Measurements from ENCODE around the gene MX1.

Gene MX1

GRCh38 chr21:41426676-41427404 is 801 bp downstream of the MX1 start (continued):
- TF ChIP-seq TOX (CRISPR knock-in tag; IDR thresholded peaks at IDR 0.05; ENCODE audit: borderline replicate concordance) = no peak
- TF ChIP-seq ZFP30 (CRISPR knock-in tag; IDR thresholded peaks at IDR 0.05) = no peak

- no peak for ATAC-seq
- TF ChIP-seq CSDC2 (CRISPR knock-in tag; IDR thresholded peaks at IDR 0.05) = no peak
- TF ChIP-seq PPARA (CRISPR knock-in tag; IDR thresholded peaks at IDR 0.05; ENCODE audit: borderline replicate concordance) = no peak
- no peak for TF ChIP-seq ESRRG (CRISPR knock-in tag; IDR thresholded peaks at IDR 0.05)
- no peak for TF ChIP-seq CREB5 (CRISPR knock-in tag; IDR thresholded peaks at IDR 0.05; ENCODE audit: low read depth)
- no peak for TF ChIP-seq SNAI2 (CRISPR knock-in tag; IDR thresholded peaks at IDR 0.05)
- no peak for TF ChIP-seq TOX (CRISPR knock-in tag; IDR thresholded peaks at IDR 0.05; ENCODE audit: borderline replicate concordance)
- no peak for TF ChIP-seq TCF4 (CRISPR knock-in tag; IDR thresholded peaks at IDR 0.05; ENCODE audit: borderline replicate concordance)
- TF ChIP-seq ZFP3 (CRISPR knock-in tag; IDR thresholded peaks at IDR 0.05) = no peak
- no peak for TF ChIP-seq RARB (CRISPR knock-in tag; IDR thresholded peaks at IDR 0.05)
- TF ChIP-seq ZNF8 (CRISPR knock-in tag; IDR thresholded peaks at IDR 0.05) = no peak
These were observed 1.5 kb downstream of the MX1 start for GRCh38 chr21:41427556-41427955.

DNA sequence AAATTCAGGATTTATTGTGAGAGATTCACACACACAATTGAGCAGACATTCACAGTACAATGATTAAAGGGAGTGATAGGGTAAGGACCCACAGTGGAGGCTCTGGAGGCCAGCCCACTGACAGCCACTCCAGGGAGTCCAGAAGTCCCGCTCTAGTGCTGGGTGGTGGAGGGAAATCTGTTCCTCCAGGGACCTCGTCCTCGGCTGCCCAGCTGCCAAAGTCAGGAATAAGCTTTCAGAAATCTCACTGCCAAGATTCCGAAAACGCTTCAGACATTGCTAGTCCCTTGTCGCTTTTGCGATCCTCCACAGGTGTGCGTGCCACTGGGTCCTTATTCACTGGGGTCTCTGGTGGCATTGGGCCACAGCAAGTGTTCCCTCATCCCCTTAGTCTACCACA is 2.3 kb downstream of the MX1 start:
- ATAC-seq = no peak
- TF ChIP-seq RARB (CRISPR knock-in tag; IDR thresholded peaks at IDR 0.05) (no peak), PPARA (CRISPR knock-in tag; IDR thresholded peaks at IDR 0.05; ENCODE audit: borderline replicate concordance) (no peak), ZFP3 (CRISPR knock-in tag; IDR thresholded peaks at IDR 0.05) (no peak), ZNF70 (CRISPR knock-in tag; IDR thresholded peaks at IDR 0.05) (no peak), OSR1 (CRISPR knock-in tag; IDR thresholded peaks at IDR 0.05) (no peak), CSRNP3 (CRISPR knock-in tag; IDR thresholded peaks at IDR 0.05) (no peak), CSDC2 (CRISPR knock-in tag; IDR thresholded peaks at IDR 0.05) (no peak), SNAI2 (CRISPR knock-in tag; IDR thresholded peaks at IDR 0.05) (no peak), TOX (CRISPR knock-in tag; IDR thresholded peaks at IDR 0.05; ENCODE audit: borderline replicate concordance) (no peak), ARNTL (CRISPR knock-in tag; IDR thresholded peaks at IDR 0.05; ENCODE audit: borderline replicate concordance, low read depth) (no peak)
- TF ChIP-seq, protein P1, sequence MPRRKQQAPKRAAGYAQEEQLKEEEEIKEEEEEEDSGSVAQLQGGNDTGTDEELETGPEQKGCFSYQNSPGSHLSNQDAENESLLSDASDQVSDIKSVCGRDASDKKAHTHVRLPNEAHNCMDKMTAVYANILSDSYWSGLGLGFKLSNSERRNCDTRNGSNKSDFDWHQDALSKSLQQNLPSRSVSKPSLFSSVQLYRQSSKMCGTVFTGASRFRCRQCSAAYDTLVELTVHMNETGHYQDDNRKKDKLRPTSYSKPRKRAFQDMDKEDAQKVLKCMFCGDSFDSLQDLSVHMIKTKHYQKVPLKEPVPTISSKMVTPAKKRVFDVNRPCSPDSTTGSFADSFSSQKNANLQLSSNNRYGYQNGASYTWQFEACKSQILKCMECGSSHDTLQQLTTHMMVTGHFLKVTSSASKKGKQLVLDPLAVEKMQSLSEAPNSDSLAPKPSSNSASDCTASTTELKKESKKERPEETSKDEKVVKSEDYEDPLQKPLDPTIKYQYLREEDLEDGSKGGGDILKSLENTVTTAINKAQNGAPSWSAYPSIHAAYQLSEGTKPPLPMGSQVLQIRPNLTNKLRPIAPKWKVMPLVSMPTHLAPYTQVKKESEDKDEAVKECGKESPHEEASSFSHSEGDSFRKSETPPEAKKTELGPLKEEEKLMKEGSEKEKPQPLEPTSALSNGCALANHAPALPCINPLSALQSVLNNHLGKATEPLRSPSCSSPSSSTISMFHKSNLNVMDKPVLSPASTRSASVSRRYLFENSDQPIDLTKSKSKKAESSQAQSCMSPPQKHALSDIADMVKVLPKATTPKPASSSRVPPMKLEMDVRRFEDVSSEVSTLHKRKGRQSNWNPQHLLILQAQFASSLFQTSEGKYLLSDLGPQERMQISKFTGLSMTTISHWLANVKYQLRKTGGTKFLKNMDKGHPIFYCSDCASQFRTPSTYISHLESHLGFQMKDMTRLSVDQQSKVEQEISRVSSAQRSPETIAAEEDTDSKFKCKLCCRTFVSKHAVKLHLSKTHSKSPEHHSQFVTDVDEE (CRISPR knock-in tag; IDR thresholded peaks at IDR 0.05) = no peak
- TF ChIP-seq, protein P2, sequence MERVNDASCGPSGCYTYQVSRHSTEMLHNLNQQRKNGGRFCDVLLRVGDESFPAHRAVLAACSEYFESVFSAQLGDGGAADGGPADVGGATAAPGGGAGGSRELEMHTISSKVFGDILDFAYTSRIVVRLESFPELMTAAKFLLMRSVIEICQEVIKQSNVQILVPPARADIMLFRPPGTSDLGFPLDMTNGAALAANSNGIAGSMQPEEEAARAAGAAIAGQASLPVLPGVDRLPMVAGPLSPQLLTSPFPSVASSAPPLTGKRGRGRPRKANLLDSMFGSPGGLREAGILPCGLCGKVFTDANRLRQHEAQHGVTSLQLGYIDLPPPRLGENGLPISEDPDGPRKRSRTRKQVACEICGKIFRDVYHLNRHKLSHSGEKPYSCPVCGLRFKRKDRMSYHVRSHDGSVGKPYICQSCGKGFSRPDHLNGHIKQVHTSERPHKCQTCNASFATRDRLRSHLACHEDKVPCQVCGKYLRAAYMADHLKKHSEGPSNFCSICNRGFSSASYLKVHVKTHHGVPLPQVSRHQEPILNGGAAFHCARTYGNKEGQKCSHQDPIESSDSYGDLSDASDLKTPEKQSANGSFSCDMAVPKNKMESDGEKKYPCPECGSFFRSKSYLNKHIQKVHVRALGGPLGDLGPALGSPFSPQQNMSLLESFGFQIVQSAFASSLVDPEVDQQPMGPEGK (CRISPR knock-in tag; IDR thresholded peaks at IDR 0.05; ENCODE audit: borderline replicate concordance) = no peak

DNA sequence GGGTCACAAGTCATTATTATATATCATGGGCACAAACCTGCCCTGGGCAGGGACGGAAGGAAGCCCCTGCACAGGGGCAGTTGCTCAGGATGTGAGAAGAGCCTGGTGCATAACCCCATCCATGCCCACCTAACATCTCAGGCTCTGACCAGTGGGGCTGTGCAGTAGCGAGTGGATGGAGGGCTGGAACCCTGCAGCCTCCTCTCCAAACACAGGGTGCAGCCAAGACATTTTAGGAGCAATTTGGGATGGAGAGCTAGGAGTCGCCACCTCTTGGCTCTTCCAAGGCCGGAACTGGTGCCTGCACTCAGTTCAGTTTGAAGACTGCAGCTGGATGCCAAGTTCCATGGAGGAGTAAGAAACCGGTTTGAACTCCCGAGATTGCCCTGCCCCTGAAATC is 2.8 kb downstream of the MX1 start:
- ATAC-seq = no peak
- TF ChIP-seq ISL1 (CRISPR knock-in tag; IDR thresholded peaks at IDR 0.05) (no peak), ZFP3 (CRISPR knock-in tag; IDR thresholded peaks at IDR 0.05) (no peak), TOX (CRISPR knock-in tag; IDR thresholded peaks at IDR 0.05; ENCODE audit: borderline replicate concordance) (no peak), SNAI2 (CRISPR knock-in tag; IDR thresholded peaks at IDR 0.05) (no peak), ZC3H10 (CRISPR knock-in tag; IDR thresholded peaks at IDR 0.05) (no peak), CSDC2 (CRISPR knock-in tag; IDR thresholded peaks at IDR 0.05) (no peak), CSRNP3 (CRISPR knock-in tag; IDR thresholded peaks at IDR 0.05) (no peak), ZNF565 (CRISPR knock-in tag; conservative IDR thresholded peaks at IDR 0.05; ENCODE audit: low read depth) (no peak), ZFP30 (CRISPR knock-in tag; IDR thresholded peaks at IDR 0.05) (no peak)
- TF ChIP-seq, protein P1 (CRISPR knock-in tag; IDR thresholded peaks at IDR 0.05) = no peak
- TF ChIP-seq, protein P3, sequence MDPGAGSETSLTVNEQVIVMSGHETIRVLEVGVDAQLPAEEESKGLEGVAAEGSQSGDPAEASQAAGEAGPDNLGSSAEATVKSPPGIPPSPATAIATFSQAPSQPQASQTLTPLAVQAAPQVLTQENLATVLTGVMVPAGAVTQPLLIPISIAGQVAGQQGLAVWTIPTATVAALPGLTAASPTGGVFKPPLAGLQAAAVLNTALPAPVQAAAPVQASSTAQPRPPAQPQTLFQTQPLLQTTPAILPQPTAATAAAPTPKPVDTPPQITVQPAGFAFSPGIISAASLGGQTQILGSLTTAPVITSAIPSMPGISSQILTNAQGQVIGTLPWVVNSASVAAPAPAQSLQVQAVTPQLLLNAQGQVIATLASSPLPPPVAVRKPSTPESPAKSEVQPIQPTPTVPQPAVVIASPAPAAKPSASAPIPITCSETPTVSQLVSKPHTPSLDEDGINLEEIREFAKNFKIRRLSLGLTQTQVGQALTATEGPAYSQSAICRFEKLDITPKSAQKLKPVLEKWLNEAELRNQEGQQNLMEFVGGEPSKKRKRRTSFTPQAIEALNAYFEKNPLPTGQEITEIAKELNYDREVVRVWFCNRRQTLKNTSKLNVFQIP (CRISPR knock-in tag; IDR thresholded peaks at IDR 0.05; ENCODE audit: borderline replicate concordance, low read depth) = no peak

Measured in SK-N-SH treated with all-trans-retinoic acid at 6 μM for 48 hours (cell line).